ENCODE measurements around the gene AGPAT2.

Gene AGPAT2

GRCh38 chr9:136626066-136626725 is 61.1 kb downstream of the AGPAT2 start:
- H3K36me3 ChIP-seq (ENCODE audit: insufficient read depth, low read length), result no peaks in the 10 kb centered on the region
- no peak overlapping the region for H3K9ac ChIP-seq (ENCODE audit: low read depth, low read length)
- no peaks in the 10 kb centered on the region for H3K9me3 ChIP-seq (ENCODE audit: control insufficient read depth, insufficient read depth, low read length)
- H3K4me1 ChIP-seq (ENCODE audit: insufficient read depth, low read length), result no peaks in the 10 kb centered on the region; the same call in 1 of the 2 replicates

DNA sequence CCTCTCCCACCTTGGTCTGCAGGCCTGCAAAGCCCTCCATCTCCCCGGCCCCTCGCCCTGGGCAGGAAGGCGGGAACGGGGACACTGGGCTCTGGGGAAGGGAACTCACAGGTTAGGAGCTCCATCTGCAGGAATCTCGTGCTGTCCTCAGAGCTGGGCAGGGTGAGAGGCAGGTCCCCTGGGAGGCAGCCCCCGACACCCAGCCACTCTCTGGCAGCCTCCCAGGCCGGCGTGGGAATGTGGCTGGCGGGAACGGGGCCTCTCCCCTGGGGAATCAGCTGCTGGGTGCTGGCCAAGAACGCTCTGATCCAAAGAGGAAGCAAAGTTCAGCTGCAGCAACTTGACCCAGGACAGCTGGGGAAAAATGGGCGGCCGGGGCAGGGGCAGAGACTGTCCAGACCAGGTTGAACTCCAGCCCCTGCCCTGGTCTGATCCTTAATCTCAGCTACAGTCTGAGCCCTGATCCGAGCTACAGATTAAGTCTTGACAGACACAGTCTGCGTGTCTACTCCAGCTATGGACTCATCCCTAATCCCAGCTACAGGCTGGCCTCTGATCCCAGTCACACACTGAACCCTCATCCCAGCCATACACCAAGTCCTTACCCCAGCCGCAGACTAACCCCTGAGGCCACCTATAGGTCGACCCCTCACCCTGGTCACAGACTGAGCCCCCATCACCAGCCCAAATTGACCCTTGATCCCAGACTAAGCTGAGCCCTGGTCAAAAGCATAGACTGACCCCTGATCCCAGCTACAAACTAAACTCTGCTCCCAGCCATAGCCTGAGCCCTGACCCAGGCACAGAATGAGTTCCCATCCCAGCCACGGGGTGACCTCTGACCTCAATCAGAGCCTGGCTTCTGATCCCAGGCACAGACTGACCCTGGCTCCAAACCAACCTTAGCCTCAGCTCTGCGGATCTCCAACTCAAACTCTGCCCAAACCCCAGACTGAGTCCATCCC is 61.9 kb downstream of the AGPAT2 start:
- Histone ChIP-seq H3K9ac (ENCODE audit: low read depth, low read length) (no peak overlapping the region), H3K9me3 (ENCODE audit: control insufficient read depth, insufficient read depth, low read length) (no peaks in the 10 kb centered on the region), H3K4me1 (ENCODE audit: insufficient read depth, low read length) (no peaks in the 10 kb centered on the region; the same call in 1 of the 2 replicates), H3K36me3 (ENCODE audit: insufficient read depth, low read length) (no peaks in the 10 kb centered on the region)

DNA sequence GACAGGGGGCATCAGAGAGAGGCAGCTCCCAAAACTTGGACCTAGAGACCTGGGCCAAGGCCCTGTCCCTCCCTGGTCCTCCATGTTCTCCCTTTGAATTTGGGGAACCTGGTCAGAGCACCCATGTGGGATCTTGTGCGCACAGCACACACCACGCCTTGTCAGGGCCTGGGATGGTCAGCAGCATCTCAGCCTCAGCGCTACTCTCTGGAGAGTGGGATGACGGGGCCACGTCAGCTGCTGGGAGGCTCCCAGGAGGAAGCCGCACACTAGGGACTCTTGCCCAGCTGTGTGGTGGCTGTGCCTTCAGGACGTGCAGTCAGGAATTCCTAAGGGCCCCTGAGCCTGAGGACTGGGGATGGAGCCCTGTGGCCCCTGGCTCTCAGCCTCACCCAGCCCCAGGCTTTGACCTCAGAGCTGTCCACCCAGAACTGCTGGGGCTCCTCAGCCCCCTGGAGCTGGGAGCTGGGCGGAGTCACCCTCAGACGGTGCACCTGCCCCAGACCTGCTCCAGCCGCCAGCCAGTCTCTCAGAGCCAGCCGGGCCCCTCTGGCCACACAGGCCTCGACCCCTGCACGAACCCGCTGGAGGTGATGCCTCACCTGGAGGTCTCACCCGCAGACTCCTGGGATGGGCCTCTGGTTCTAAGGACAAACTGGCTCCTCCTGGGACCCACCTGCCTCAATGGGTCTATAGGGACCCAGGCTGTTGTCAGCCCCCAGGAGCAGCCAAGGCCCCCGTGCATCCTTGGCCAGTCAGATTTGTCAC is 62.9 kb downstream of the AGPAT2 start:
- Histone ChIP-seq H3K9ac (ENCODE audit: low read depth, low read length) (no peak overlapping the region), H3K4me1 (ENCODE audit: insufficient read depth, low read length) (no peaks in the 10 kb centered on the region; the same call in 1 of the 2 replicates), H3K36me3 (ENCODE audit: insufficient read depth, low read length) (no peaks in the 10 kb centered on the region), H3K9me3 (ENCODE audit: control insufficient read depth, insufficient read depth, low read length) (no peaks in the 10 kb centered on the region)

DNA sequence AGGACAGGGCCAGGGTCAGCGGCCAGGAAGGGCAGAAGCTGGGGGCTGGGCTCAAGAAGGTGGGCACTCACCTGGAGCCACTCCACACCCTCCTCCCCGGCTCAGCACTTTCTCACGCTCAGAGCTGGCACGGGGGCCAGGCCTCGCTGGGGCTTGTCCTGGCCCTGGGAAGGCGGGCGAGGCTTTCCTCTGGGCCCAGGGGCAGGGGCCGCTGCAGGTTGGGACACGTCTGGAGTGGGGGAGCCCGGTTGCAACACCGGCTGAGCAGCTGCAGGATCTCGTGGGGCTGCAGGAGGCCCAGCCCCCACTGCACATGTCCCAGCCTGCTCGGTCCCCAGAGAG is 63.4 kb downstream of the AGPAT2 start:
- Histone ChIP-seq H3K9ac (ENCODE audit: low read depth, low read length) (no peak overlapping the region), H3K9me3 (ENCODE audit: control insufficient read depth, insufficient read depth, low read length) (no peaks in the 10 kb centered on the region), H3K4me1 (ENCODE audit: insufficient read depth, low read length) (no peaks in the 10 kb centered on the region; the same call in 1 of the 2 replicates), H3K36me3 (ENCODE audit: insufficient read depth, low read length) (no peaks in the 10 kb centered on the region)

Measured in ES-I3 (cell line).